Activated CD8-positive, alpha-beta memory T cell treated with anti-CD3 and anti-CD28 coated beads for 24 hours (primary cell): ENCODE results near the gene LRRC27.

Source experiments
- DNase-seq: peaks from one replicate; pipeline ENCODE4 v3.0.0-alpha.2; 2020

The LRRC27 gene

DNA sequence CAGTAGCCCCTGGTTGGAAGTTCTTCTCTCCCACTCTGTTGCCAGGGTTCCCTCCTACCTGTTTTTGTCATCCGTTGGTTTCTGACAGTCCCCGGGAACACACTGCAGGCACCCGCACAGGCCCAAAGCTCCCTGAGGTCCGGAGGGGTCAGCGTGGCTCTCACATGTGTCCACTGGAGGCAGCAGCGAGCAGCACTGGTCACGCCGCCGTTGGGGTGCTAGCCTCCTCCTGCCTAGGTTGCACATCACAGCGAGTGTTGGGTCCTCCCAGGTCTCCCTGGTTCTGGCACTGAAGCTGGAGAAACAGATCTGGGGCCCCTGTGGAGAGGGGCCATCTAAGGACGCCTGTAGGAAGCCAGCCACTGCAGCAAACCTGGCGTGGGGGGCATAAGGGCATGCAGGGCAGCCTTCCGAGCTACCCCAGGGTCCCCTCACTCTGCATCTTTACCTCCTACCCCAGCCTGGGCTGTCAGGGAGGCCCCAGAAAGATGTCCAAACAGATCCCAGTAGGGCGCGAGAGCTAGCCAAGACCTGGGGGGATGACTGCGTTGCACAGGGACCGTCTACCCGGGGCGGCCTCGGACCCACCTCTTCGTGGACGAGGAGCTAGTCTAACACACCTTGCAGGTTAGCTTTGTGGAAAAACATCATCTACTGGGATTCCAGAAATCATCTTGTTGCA lies 28.9 kb downstream of the LRRC27 start:
- peak; percentile 73 for DNase-seq

DNA sequence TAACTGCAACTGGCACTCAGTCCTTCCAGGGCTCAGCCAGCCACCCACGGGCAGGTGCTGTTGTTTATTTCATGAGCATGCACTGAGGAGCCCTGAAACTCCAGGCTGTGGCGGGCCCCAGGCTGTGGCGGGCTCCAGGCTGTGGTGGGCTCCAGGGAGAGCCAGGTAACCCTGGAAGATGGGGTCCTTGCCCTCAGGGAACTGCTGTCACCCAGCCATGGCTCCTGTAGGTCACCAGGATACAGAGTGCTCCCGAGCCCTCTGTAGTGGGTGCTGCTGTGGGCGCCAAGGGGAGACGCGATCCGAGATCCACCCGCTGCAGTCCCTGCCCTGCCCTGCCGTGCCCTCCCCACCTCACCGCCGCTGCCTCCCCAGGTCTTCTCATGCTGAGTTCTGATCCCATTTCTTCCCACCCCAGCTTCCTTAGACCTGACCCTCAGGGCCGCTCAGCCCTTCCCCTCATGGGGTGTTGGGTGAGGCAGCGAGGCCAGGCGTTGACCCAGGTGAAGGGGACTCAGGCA lies 29.6 kb downstream of the LRRC27 start:
- DNase-seq: no peak

DNA sequence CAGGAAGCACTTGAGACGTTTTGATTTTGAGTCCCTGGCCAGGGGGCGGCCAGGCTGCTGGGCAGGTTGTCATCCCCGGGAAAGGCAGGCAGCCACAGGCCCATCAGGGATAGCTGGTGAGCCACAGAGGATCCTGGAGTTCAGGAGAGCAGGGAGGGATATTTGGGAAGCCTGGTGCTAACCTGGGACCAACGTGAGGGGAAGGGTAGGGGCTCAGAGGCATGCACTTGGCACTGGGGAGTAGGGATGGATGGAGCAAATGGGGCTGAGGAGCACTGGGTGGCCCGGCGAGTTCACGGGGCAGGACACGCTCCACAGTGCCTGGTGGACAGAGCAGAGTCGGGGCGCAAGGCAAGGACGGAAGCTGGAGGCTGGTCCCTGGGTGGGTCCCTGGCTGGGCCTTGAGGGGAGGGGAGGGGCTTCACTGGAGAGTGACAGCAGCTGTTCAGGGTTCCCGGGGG lies 30.2 kb downstream of the LRRC27 start:
- DNase-seq: no peak

DNA sequence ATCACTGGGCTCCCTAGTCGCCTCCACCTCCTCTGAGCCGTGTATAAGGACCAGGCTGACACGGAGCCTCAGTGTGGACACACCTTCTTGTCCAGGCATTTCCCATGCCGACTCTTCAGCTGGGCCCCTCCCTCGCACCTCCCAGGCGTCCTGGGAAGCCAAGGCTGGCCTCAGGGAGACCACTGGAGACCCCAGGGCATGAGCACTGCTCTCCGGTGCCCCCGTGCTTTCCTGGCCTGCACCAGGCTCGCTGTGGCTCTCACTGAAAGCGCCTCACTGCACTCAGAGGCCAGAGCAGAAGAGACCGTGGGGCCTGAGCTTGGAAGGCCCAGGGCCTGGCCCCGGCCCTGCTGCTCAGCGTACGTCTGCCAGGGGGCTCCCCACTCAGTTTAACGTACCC lies 31.4 kb downstream of the LRRC27 start:
- no peak for DNase-seq

DNA sequence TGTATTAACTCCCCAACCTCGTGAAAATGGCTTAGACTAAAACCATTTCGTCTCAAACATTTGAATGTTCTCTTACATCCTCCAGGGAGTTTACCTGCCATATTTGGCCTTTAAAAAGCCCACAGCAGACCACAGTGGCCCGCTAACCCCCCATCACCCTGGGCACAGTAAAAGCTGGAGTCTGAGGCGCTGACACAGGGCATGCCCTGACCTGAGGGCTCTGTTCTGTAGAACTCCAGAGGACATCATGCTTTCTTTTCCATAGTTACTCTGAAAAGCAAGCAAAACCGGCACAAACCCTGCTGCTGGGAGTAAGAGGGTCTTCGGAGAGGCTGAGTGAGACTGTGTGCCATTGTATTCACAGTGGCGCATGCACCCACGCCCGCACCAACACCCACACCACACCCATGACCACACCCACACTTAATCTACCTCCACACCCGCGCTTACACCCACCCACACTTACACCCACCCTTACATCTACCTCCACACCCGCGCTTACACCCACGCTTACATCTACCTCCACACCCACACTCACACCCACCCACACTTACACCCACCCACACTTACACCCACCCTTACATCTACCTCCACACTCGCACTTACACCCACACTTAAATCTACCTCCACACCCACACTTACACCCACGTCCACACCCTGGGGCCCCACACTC lies 32.1 kb downstream of the LRRC27 start:
- no peak for DNase-seq

DNA sequence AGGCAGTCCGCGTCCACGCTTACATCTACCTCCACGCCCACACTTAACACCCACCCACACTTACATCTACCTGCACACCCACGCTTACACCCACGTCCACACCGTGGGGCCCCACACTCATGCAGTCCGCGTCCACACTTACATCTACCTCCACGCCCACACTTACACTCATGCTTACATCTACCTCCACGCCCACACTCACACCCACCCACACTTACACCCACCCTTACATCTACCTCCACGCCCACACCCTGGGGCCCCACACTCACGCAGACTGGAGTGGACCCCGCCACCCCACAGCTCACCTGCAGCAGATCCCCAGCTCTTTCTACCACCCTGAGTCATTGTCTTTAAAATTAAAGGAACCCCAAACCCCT lies 32.6 kb downstream of the LRRC27 start:
- DNase-seq: no peak

DNA sequence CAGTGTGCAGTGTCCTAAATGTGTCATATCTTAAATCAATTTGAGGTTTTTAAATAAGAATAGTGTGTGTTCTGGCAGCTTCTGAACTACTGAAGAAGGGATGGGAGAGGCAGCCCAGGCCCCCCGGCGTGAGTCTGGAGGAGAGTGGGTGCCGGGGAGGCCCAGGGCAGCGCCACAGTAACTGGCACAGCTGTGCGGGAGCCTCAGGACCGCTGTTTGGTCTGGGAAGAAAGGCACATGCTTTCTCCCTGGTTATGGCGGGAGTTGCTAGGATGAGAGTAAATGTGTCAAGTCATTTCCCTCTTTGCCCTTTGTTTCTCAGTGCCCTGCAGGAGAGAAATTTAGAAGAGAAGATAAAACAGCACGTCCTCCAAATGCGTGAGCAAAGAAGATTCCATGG lies 33.1 kb downstream of the LRRC27 start:
- no peak for DNase-seq

DNA sequence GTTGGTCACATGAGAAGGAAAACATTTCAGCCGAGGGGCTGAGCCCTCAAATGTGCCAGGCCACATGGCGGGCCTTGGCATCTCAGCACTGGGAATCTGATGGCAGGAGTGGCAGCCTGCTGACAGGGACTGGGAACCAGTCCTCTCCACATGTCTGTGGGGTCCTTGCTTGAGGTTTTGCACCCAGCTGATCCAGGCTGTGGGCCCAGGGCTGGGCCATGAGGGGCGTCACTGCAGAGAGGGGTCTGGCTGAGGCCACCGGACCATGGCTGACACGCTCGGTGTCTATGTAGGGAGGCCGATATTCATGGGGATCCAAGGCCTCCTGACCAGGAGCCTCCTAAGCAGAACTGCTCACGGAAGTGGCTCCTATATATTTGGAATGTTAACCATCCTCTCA lies 34.0 kb downstream of the LRRC27 start:
- no peak for DNase-seq

DNA sequence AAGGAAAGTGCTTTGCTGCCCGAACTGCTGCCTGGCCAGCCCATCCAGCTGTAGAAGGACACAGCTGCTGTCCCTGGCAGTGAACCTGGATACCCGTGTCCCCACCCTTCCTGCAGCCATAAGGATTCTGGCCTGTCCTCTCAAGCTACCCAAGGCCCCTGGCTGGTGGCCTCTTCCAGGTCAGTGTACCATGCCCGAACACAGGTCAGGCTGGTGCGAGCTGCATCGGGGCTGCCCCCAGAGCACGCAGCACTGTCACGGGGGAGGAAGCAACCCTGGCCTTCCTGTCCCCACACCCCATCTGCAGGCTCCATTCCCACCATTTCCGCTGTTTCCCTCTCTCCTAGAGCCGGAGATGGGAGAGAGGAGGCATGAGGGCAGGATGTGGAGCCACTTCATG lies 34.5 kb downstream of the LRRC27 start:
- DNase-seq: no peak

DNA sequence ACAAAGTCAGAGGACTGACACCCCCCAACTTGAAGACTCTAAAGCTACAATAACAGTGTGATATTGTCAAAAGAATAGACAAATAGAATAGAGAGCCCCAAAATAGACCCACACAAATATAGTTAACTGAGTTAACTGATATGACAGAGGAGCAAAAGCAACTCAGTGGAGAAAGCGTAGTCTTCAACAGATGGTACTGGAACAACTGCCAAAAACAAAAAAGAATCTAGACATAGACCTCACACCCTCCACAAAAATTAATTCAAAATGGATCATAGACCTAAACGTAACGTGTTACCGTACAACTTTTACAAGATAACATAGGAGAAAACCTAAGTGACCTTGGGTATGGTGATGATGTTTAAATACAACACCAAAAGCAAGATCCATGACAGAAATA lies 36.4 kb downstream of the LRRC27 start:
- DNase-seq: no peak

DNA sequence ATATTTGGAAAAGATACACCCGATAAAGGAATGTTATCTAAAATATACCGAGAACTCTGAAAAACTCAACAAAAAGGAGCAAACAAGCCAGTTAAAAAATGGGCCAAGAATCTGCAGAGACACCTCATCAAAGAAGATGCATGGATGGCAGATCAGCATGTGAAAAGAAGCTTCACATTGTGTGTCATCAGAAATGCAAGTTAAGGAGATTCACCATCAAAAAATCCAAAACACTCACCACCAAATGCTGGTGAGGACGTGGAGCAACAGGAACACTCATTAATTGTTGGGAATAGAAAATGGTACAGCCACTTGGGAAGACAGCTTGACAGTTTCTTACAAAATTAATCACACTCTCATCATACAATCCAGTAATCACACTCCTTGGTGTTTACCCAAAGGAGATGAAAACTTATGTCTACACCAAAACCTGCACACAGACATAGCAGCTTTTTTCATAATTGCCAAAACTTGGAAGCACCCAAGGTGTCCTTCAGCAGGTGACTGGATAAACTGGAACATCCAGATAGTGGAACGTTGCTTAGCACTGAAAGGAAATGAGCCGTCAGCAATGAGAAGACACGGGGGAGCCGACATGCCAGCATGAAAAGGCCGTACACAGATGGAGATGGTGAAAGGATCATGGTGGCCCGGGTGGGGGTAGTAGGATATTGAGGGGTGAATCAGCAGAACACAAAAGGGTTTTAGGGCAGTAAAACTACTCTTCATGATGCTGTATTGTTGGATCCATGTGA lies 37.1 kb downstream of the LRRC27 start:
- DNase-seq: no peak

DNA sequence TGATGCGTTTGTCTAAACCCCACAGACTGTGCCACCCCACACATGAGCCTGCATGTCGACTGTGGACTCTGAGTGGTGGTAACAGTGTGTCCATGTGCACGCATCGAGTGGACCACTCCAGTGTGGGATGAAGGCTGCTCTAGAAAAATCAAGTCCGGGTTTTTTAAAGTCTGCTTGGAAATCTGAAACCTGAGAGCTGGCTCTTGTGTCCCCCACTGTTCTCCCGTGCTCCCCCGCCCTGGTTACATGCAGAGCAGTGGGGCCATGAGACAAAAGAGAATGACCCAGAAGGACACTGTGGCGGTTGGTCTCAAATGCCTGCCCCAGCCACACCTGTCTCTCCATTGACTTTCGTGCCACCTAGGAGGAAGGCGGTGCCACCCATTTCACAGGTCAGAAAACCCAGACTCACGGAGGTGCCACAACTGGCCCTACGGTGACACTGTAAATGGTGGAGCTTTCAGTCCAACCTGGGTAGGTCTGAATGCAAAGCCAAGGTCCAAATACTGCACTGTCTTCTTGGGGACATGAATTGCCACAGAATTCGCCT lies 37.7 kb downstream of the LRRC27 start:
- DNase-seq: no peak

DNA sequence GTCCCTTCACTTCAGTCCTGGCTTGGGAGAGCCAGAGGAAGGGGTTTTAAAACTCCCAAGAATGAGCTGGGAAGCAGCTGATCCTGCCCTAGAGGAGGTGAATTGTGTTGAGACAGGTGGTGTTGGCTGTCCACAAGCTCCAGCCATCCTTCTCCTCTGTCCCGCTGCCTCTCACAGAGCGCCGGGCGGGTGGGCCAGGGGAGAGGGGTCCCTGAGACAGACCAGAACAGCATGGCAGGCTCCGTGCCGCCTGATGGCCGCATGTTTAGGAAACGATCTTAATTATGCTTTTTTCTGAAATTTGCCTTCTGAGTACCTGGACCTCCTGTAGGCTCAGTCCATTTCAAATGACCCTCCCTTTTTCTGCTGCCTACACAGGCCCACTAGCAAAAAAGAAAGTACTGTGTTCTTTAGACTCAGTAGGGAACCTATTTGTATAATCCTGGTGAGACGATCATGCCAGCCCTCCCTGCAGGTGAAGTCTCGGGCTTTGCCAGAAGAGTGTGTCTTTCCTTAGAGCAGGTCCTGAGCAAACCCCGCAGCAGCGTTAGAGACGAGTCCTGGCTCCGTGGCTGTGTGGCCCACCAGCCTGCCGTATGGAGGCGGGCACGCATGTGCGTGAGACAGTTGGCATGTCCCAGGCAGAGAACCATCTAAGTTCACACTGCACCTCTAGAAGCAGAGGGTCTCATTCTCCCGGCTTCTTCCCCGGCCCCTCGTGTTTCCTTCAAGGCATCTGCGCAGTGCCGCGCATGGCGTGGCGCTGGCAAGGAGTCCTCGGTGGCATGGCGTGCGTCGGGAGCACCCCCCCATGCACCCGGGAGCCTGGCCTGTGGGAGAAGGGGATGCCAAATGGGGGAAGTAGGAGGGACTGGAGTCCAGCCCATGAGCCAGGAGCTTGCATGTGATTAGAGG lies 38.7 kb downstream of the LRRC27 start:
- DNase-seq: no peak

DNA sequence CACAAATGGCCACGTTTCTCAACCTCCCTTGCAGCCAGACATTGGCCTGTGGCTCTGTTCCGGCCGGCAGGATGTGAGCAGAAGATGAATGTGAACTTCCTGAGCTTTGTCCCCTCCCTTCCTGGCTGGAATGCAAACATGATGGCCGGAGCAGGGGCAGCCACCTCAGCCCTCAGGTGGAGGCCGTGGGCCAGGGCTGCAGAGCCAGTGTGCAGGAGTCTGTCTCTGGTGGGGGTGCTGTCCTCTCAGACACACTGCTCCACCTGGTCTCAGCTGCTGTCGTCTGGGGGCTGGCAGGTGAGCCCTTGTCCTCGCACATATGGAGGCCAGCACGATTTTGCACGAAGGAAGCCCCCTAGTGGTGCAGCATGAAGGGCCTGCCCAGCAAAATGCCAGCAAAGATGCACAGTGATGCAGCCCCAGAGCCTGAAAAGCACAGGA lies 39.7 kb downstream of the LRRC27 start:
- DNase-seq: no peak

DNA sequence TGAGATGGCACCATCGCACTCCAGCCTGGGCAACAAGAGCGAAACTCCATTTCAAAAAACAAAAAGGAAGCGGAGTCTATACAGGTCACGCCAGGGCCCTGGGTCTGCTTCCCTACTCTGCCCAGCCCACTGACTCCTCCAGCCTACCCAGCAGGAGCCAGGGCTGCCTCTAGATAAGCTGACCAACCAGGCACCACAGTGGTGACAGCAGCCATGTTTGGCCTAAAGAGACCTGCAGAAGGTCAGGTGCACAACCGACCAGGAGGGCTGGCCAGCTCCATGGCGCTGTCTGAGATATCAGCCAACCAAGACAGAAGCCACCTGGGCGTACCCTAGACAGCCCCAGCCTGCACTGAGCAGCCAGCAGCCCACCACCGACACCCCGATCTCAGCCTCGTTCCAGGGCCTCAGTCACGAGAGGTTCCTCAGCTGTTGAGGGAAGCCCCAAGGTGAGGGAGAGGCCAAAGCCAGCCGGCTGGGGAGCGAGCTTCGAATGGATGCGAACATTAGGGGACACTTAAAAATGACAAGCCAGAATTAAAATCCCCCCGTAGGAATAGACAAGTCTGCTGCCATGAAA lies 40.6 kb downstream of the LRRC27 start:
- DNase-seq: no peak

DNA sequence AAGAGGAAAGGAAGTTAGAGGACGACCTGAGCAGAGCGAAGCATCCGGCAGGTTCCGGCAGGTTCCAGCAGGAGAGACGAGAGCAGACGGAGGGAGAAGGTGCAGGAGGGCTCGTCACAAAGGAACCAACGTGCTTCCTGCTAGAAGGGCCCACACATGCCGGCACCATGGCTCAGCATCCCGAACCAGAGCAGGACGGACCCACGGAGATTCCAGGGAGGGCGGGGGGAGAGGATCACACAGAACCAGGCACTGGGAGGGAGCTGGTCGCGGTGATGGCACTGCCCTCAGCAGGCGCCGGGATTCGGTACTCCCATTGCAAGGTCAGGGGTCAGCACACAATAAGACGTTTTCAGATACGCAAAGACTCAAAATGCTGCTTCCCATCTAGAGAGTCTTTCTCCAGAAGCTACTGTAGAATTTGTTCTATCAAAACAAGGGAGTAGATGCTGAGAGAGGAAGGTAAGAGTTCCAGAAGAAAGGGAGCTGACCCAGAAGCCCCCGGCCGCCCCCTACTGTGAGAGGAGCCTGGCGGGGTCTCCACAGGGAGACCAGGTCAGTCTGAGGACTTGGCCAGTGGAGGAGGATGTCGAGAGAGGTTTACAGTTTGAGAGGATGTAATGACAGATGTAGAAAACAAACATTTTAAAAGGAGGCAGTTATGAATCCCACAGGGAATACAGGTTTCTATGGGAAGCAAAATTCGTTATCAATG lies 41.4 kb downstream of the LRRC27 start:
- DNase-seq: no peak

DNA sequence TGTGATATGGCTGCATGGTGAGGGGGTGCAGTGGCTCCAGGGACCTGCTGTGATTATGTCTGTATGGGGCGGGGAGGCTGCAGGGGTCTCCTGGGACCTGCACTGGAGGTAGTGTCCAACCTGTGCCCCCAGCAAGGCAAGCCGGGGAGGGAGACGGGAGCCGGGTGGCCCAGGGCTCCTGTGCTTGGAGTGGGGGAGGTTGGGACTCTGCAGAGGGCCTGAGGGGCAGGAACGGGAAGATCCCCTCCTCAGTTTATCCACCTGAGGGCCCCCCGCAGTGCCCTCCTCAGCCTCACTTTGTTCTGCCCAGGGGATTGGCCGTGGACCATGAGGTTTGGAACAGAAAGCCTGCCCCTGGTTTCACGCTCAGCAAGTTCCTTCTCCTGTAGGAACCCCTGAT lies 42.2 kb downstream of the LRRC27 start:
- no peak for DNase-seq

DNA sequence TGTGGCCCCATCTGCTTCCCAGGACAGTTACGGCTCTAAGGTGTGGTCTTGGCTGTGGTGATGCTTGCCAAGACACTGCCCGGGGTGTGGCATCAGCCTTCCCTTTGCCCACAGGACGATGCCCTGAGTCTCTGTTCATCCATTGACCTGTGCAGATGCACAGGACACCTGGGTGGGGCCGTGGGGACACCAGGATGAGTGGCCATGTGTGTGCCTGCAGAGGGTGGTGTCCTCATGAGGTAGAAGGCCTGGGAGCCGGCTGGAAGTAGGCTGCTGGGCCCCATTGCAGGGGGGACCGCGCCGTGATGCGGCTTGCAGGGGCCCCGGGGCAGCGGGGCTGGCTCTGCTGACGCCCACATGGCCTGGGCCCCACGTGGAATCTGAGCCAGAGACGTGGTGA lies 42.6 kb downstream of the LRRC27 start:
- no peak for DNase-seq

DNA sequence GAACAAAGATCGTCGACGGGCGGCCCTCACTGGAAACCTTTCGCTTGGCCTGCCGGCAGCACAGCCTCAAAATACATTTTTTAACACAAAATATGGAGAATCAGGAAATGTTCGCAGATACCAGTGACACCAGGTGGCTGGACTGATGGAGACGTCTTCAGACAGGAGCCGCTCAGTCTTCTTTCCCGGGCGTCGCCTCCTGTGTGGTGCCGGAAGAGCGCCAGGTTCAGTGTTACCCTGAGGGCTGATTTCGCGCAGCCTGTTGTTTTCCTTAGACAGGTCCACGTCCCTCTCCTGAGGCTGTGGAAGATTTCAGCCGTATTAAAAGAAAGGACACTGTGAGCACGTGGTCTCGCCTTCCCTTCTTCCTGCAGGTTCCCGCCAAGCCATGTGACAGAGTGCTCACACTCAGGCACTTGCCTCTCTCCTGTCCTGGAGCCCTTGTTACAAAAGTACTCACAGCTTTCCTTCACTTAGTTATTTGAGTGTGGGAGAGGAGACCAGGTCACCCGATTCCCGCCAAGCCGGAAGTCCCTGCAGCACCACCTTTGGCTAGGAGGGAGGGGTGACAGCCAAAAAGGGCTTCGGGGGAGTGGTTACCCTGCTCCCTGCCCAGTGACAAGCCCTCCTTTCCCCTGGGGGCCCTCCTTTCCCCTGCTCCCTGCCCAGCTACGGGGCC lies 43.3 kb downstream of the LRRC27 start:
- no peak for DNase-seq

DNA sequence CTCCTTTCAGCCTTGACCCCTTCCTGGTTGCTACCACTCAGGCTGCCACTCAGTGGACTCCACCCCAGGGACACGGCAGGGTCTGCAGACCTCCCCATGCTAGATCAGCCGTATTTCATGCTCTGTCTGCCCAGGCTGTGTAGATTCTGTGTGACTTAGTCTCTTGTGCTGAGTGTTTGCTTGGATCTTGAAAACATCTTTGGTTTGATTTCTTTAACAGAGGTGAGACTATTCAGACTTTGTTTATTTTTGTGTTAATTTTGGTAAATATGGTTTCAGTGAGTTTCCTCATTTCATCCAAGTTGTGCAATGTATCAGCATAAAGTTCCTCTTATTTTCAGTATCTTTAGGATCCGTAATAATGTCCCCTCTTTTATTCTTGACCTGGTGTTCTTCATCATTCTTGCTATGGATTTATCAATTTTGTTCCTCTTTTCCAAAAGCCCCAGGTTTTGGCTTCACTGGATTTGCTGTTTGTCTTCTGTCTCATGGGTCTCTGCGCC lies 43.9 kb downstream of the LRRC27 start:
- no peak for DNase-seq
